MM.1S (cell line): ENCODE data around the gene AGBL4.

ENCODE experiments used
- CTCF ChIP-seq: fragments of 300-600 bp; sonication (generic); IDR thresholded peaks from 2 replicates; pipeline ENCODE4 v1.5.1; 2016; ENCODE audit warnings: antibody characterized with exemption, low read length, mixed read lengths
- EZH2 ChIP-seq: fragments of 300-600 bp; sonication (generic); optimal IDR thresholded peaks from 2 replicates; pipeline ENCODE3; 2017; ENCODE audit warnings: low read depth, mild to moderate bottlenecking, antibody characterized with exemption, low read length, mixed read lengths

GRCh38 chr1:48673332-48674105 is 1350.2 kb downstream of the AGBL4 start:
- TF ChIP-seq CTCF (no peak), EZH2 (no peak)
